Measurements from ENCODE around the gene CCDC102B.

GRCh38 chr18:68972176-68972575 lies 174.3 kb downstream of the CCDC102B start:
- TF ChIP-seq CTCF (IDR thresholded peaks at IDR 0.05), result no peak
- no peak for TF ChIP-seq POLR2A (IDR thresholded peaks at IDR 0.05)
